Hippocampal formation (tissue), 2 donors: ENCODE measurements around the gene ANKS1B.
"Not testable (repeated sequence)": the region's sequence is repeated elsewhere in the genome, so short reads cannot be mapped to it uniquely, and the experiment has no call there.

Experiments used
- DNase-seq, 2 donors: peaks; one replicate each; lab custom pipeline; 2025; lab: John Stamatoyannopoulos, UW

ANKS1B gene

GRCh38 chr12:99861731-99862130 is 123.0 kb downstream of the ANKS1B start:
- no peak for DNase-seq

- no peak for DNase-seq
These were observed 125.6 kb downstream of the ANKS1B start for GRCh38 chr12:99859126-99859525.

GRCh38 chr12:99852666-99853065 is 132.1 kb downstream of the ANKS1B start:
- no peak for DNase-seq

- DNase-seq = no peak
These were observed 136.8 kb downstream of the ANKS1B start for GRCh38 chr12:99847936-99848335.

- no peak for DNase-seq
These were observed 150.0 kb downstream of the ANKS1B start for GRCh38 chr12:99834710-99835109.

- DNase-seq = no peak
These were observed 151.3 kb downstream of the ANKS1B start for GRCh38 chr12:99833397-99833796.

GRCh38 chr12:99824900-99825542 is 159.7 kb downstream of the ANKS1B start:
- no peak for DNase-seq

- no peak for DNase-seq
These were observed 162.5 kb downstream of the ANKS1B start for GRCh38 chr12:99822273-99822672.

- peak; percentile 4 to 51 for DNase-seq
These were observed 173.8 kb downstream of the ANKS1B start for GRCh38 chr12:99810718-99811593.

- DNase-seq = no peak
These were observed 174.8 kb downstream of the ANKS1B start for GRCh38 chr12:99809909-99810308.

GRCh38 chr12:99806304-99806703 is 178.4 kb downstream of the ANKS1B start:
- no peak for DNase-seq

GRCh38 chr12:99804715-99805114 is 180.0 kb downstream of the ANKS1B start:
- DNase-seq = no peak

GRCh38 chr12:99800605-99801004 is 184.1 kb downstream of the ANKS1B start:
- no peak for DNase-seq

- DNase-seq = not testable (repeated sequence)
These were observed 186.8 kb downstream of the ANKS1B start for GRCh38 chr12:99797931-99798330.

GRCh38 chr12:99783421-99783820 is 201.3 kb downstream of the ANKS1B start:
- no peak for DNase-seq

- no peak for DNase-seq
These were observed 212.5 kb downstream of the ANKS1B start for GRCh38 chr12:99772274-99772673.

GRCh38 chr12:99771659-99772058 is 213.1 kb downstream of the ANKS1B start:
- DNase-seq = no peak

GRCh38 chr12:99769396-99769980 is 215.2 kb downstream of the ANKS1B start:
- DNase-seq = no peak

- no peak for DNase-seq
These were observed 216.0 kb downstream of the ANKS1B start for GRCh38 chr12:99768758-99769157.

- DNase-seq = peak in 1 of 2 donors; percentile 54
These were observed 216.9 kb downstream of the ANKS1B start for GRCh38 chr12:99767809-99768208.

GRCh38 chr12:99766408-99766807 is 218.3 kb downstream of the ANKS1B start:
- no peak for DNase-seq

- DNase-seq = no peak
These were observed 219.1 kb downstream of the ANKS1B start for GRCh38 chr12:99765469-99766114.
